C1 segment of cervical spinal cord (tissue), 14 donors: ENCODE measurements around the gene CABS1.

Experiments used
- DNase-seq, 14 donors: peaks; one replicate each; lab custom pipeline; 2025; lab: John Stamatoyannopoulos, UW

The CABS1 gene

GRCh38 chr4:70382691-70383181, 48.0 kb downstream of the CABS1 start, which contains the start of gene SMR3B:
TSS of gene SMR3B (plus strand) at chr4:70383131. CDS start at chr4:70384511, 1,380 bp downstream.
- DNase-seq = no peak
